ENCODE data around the gene WIPF3.

DNA sequence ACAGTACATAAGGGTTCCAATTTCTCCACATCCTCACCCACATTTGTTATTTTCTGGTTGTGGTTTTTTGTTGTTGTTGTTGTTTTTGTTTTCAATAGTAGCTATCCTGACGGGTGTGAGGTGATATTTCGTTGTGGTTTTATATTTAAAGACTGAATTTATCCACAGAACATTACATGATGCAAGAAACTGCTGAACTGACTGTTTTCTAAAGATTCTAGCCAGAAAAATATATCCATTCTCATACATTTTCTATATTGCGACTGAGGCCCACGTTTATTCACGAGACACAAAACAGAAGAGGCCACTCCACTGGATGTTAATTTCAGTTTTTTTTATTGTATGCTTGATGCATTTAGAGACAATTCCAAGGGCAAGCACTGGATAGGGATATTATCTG is 113.5 kb downstream of the WIPF3 start:
- TF ChIP-seq POLR2A (IDR thresholded peaks at IDR 0.05): no peak
- TF ChIP-seq, protein P1, sequence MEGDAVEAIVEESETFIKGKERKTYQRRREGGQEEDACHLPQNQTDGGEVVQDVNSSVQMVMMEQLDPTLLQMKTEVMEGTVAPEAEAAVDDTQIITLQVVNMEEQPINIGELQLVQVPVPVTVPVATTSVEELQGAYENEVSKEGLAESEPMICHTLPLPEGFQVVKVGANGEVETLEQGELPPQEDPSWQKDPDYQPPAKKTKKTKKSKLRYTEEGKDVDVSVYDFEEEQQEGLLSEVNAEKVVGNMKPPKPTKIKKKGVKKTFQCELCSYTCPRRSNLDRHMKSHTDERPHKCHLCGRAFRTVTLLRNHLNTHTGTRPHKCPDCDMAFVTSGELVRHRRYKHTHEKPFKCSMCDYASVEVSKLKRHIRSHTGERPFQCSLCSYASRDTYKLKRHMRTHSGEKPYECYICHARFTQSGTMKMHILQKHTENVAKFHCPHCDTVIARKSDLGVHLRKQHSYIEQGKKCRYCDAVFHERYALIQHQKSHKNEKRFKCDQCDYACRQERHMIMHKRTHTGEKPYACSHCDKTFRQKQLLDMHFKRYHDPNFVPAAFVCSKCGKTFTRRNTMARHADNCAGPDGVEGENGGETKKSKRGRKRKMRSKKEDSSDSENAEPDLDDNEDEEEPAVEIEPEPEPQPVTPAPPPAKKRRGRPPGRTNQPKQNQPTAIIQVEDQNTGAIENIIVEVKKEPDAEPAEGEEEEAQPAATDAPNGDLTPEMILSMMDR (IDR thresholded peaks at IDR 0.05): no peak
- TF ChIP-seq POLR2AphosphoS5 (IDR thresholded peaks at IDR 0.05): no peak
